IMR-90 (cell line): Measurements from ENCODE around the gene IL37. TPM values are rescaled to one million over a fixed set of nuclear protein-coding genes. Genes with fewer than 3 reads are reported as not detected.

Source experiments
- ATAC-seq: fragments of 200-7000 bp; cut with Tn5 transposase; 2 replicates; pipeline ENCODE4 v1.9.1; 2020; ENCODE audit warnings: low read depth, mild to moderate bottlenecking, moderate library complexity
- BruUV-seq: library from RNA; stranded (reverse); fragments of 400-500 nt; replicated peaks from 2 replicates; lab custom pipeline; 2021; lab: Mats Ljungman, UMichigan
- CTCF ChIA-PET: fragments of 300-600 bp; formaldehyde crosslinking; extraction: SDS; loops from one replicate; lab custom pipeline; 2021; ENCODE audit warnings: antibody characterized with exemption; lab: Yijun Ruan, JAX
- POLR2A ChIA-PET: fragments of 300-600 bp; sonication (Branson Sonifier 250); formaldehyde crosslinking; loops from one replicate; lab custom pipeline; 2022; ENCODE audit warnings: antibody characterized with exemption; ENCODE audit not compliant: unreplicated experiment; lab: Charles Lee
- DNase-seq: peaks from one replicate; pipeline ENCODE4 v3.0.0; 2013
- H2AFZ ChIP-seq: replicated peaks from 2 replicates; pipeline ENCODE3; 2013; ENCODE audit warnings: low read length, mild to moderate bottlenecking; ENCODE audit not compliant: poor library complexity
- H2AK5ac ChIP-seq: 2 replicates; pipeline ENCODE4 v1.6.1; 2013; ENCODE audit warnings: low read depth, low read length, inconsistent platforms
- H2AK9ac ChIP-seq: replicated peaks from 2 replicates; pipeline ENCODE3; 2013; ENCODE audit warnings: mild to moderate bottlenecking, low read depth, low read length, moderate library complexity; ENCODE audit not compliant: poor library complexity
- H2BK120ac ChIP-seq: 2 replicates; pipeline ENCODE4 v1.6.1; 2013; ENCODE audit warnings: low read depth, low read length, inconsistent platforms
- H2BK15ac ChIP-seq: 3 replicates; pipeline ENCODE4 v1.6.1; 2013; ENCODE audit warnings: low read depth, low read length, inconsistent platforms
- H2BK20ac ChIP-seq: 2 replicates; pipeline ENCODE4 v1.6.1; 2013; ENCODE audit warnings: low read depth, mild to moderate bottlenecking, inconsistent platforms, low read length, moderate library complexity
- H2BK5ac ChIP-seq: 2 replicates; pipeline ENCODE4 v1.6.1; 2013; ENCODE audit warnings: mild to moderate bottlenecking, low read depth, low read length, inconsistent platforms; ENCODE audit not compliant: poor library complexity, severe bottlenecking
- H3K14ac ChIP-seq: replicated peaks from 2 replicates; pipeline ENCODE4 v1.6.1; 2013; ENCODE audit warnings: low read depth, low read length, inconsistent platforms
- H3K18ac ChIP-seq: 2 replicates; pipeline ENCODE4 v1.6.1; 2013; ENCODE audit warnings: low read depth, low read length, control low read depth
- H3K23ac ChIP-seq: 2 replicates; pipeline ENCODE4 v1.6.1; 2013; ENCODE audit warnings: low read depth, low read length, inconsistent platforms
- H3K27ac ChIP-seq: 2 replicates; pipeline ENCODE4 v1.5.1; 2013; ENCODE audit warnings: mild to moderate bottlenecking, control low read depth, low read length; ENCODE audit not compliant: insufficient read depth
- H3K27me3 ChIP-seq: 2 replicates; pipeline ENCODE4 v1.6.1; 2013; ENCODE audit warnings: low read length; ENCODE audit not compliant: control insufficient read depth, insufficient read depth
- H3K36me3 ChIP-seq: 2 replicates; pipeline ENCODE4 v1.6.1; 2013; ENCODE audit warnings: low read length, mixed read lengths; ENCODE audit not compliant: control insufficient read depth, insufficient read depth
- H3K4ac ChIP-seq: 2 replicates; pipeline ENCODE4 v1.6.1; 2013; ENCODE audit warnings: low read depth, low read length, inconsistent platforms
- H3K4me1 ChIP-seq: 2 replicates; pipeline ENCODE4 v1.6.1; 2013; ENCODE audit warnings: low read length, mixed read lengths; ENCODE audit not compliant: control insufficient read depth, insufficient read depth
- H3K4me2 ChIP-seq: 2 replicates; pipeline ENCODE4 v1.6.1; 2013; ENCODE audit warnings: low read depth, mild to moderate bottlenecking, control low read depth, low read length, moderate library complexity
- H3K4me3 ChIP-seq: 2 replicates; pipeline ENCODE4 v1.5.1; 2013; ENCODE audit warnings: low read depth, mild to moderate bottlenecking, control low read depth, low read length, moderate library complexity; ENCODE audit not compliant: insufficient read depth
- H3K56ac ChIP-seq: 2 replicates; pipeline ENCODE4 v1.6.1; 2013; ENCODE audit warnings: low read length, inconsistent platforms; ENCODE audit not compliant: insufficient read depth; ENCODE audit errors: extremely low read depth
- H3K79me1 ChIP-seq, 2 experiments: 2 replicates each; pipeline ENCODE4 v1.6.1; 2013; ENCODE audit warnings: low read length in 2 of 2, inconsistent platforms in 1 of 2, low read depth in 1 of 2
- H3K9ac ChIP-seq: 2 replicates; pipeline ENCODE4 v1.6.1; 2013; ENCODE audit warnings: low read depth, low read length, control low read depth
- H3K9me1 ChIP-seq: 2 replicates; pipeline ENCODE4 v1.6.1; 2013; ENCODE audit warnings: low read length, inconsistent platforms; ENCODE audit not compliant: insufficient read depth
- H3K9me3 ChIP-seq: 2 replicates; pipeline ENCODE4 v1.6.1; 2013; ENCODE audit warnings: low read length; ENCODE audit not compliant: control insufficient read depth, insufficient read depth
- H4K20me1 ChIP-seq: 2 replicates; pipeline ENCODE4 v1.6.1; 2013; ENCODE audit warnings: low read length, inconsistent platforms; ENCODE audit not compliant: insufficient read depth
- H4K5ac ChIP-seq: 2 replicates; pipeline ENCODE4 v1.6.1; 2013; ENCODE audit warnings: mild to moderate bottlenecking, low read depth, low read length, control low read depth
- H4K8ac ChIP-seq, 2 experiments: 2 replicates each; pipeline ENCODE4 v1.6.1; 2013; ENCODE audit warnings: low read depth in 2 of 2, low read length in 2 of 2, control low read depth in 1 of 2, inconsistent platforms in 1 of 2
- H4K91ac ChIP-seq: 2 replicates; pipeline ENCODE4 v1.6.1; 2013; ENCODE audit warnings: low read depth, low read length, inconsistent platforms; ENCODE audit not compliant: insufficient read depth
- CTCF ChIP-seq: conservative IDR thresholded peaks from 2 replicates; pipeline ENCODE4 v1.5.1; 2012; ENCODE audit warnings: mild to moderate bottlenecking, low read depth, low read length, improper control_type of control experiment
- FOS ChIP-seq: fragments of 150-350 bp; IDR thresholded peaks from 2 replicates; pipeline ENCODE4 v1.6.1; 2016; ENCODE audit warnings: low read depth, low read length
- RFX5 ChIP-seq: IDR thresholded peaks from 2 replicates; pipeline ENCODE4 v1.8.0; 2012; ENCODE audit warnings: low read depth, mild to moderate bottlenecking, low read length, moderate library complexity
- SMC3 ChIP-seq: fragments of 150-350 bp; IDR thresholded peaks from 2 replicates; pipeline ENCODE4 v1.6.1; 2016; ENCODE audit warnings: low read depth, mild to moderate bottlenecking, antibody characterized with exemption, low read length, moderate library complexity
- USF2 ChIP-seq: fragments of 150-350 bp; IDR thresholded peaks from 2 replicates; pipeline ENCODE4 v1.6.1; 2017; ENCODE audit warnings: mild to moderate bottlenecking, antibody characterized with exemption, low read length, low read depth
- WGBS, 2 experiments: methylation state at CpG; one replicate each; pipeline versions ENCODE4 v1.1.5 to v1.1.7; 2013; ENCODE audit warnings: missing lambda C conversion rate in 2 of 2; ENCODE audit not compliant: insufficient read length in 1 of 2; ENCODE audit errors: extremely low coverage in 2 of 2; 5-methylcytosine and 5-hydroxymethylcytosine counted together
- dilution Hi-C: fragments of 300-500 bp; cut with HindIII; formaldehyde crosslinking; loops from one replicate; pipeline ENCODE4 v1.14.3; 2018; ENCODE audit warnings: low sequenced_read_pairs; ENCODE audit not compliant: unreplicated experiment
- in situ Hi-C: fragments of 300-500 bp; cut with MboI; formaldehyde crosslinking; loops from 3 replicates; pipeline ENCODE4 v1.14.3; 2019; ENCODE audit warnings: low sequenced_read_pairs, inconsistent platforms, mixed read lengths
- intact Hi-C: fragments of 100-400 bp; cut with micrococcal nuclease; formaldehyde crosslinking; loops from 2 replicates; pipeline ENCODE4 v1.10.0; 2022
- polyA plus RNA-seq, 3 experiments: library from polyadenylated mRNA; depleted of rRNA; stranded (reverse); fragments of >200 nt; gene quantifications; 2 replicates each; pipeline ENCODE4 v1.2.3, GENCODE V29; 2012; ENCODE audit warnings: low replicate concordance in 1 of 3
- total RNA-seq: library from RNA; depleted of rRNA; stranded (reverse); fragments of >200 nt; gene quantifications from 2 replicates; pipeline ENCODE4 v1.2.3, GENCODE V29; 2012

The IL37 gene
- total and polyA plus RNA-seq, 2 of the 4 experiments (the other 2 are of a cell fraction), result 0.15 TPM; not detected in 1

GRCh38 chr2:112887964-112888749 lies 22.8 kb upstream of the IL37 start (continued):
- TF ChIP-seq RFX5, result no peak

GRCh38 chr2:112889976-112890375 lies 21.0 kb upstream of the IL37 start:
- no peak overlapping the region for H3K4me3 ChIP-seq
- no peaks in the 10 kb centered on the region for H4K20me1 ChIP-seq
- no peak overlapping the region for H3K56ac ChIP-seq
- no peak overlapping the region for H3K14ac ChIP-seq
- WGBS, 2 experiments, result no CpG with 5 or more reads among the region's 1 CpG
- no peak overlapping the region for H4K8ac ChIP-seq
- no peak overlapping the region for H3K18ac ChIP-seq
- no peak overlapping the region for H4K5ac ChIP-seq
- no peak overlapping the region for H3K9ac ChIP-seq
- in situ Hi-C loops (no loop called here), dilution Hi-C loops (no loop called here), intact Hi-C loops (loop anchor here (2.0 kb wide), 1 partner anchor 37 kb away; no protein-coding TSS in a partner anchor)
- no peaks in the 10 kb centered on the region for H3K79me1 ChIP-seq
- no peaks in the 10 kb centered on the region; the same call in 1 of the 2 replicates for H3K9me1 ChIP-seq
- no peak overlapping the region for H3K4me2 ChIP-seq
- no peak overlapping the region for H4K91ac ChIP-seq
- BruUV-seq, result no TSS peak
- H3K27ac ChIP-seq, result no peak overlapping the region
- no peak overlapping the region for H2BK15ac ChIP-seq
- POLR2A ChIA-PET, result no interaction called here
- H3K27me3 ChIP-seq, result no peaks in the 10 kb centered on the region; the same call in 1 of the 2 replicates
- no peak overlapping the region for H2BK5ac ChIP-seq
- no peak overlapping the region for H2BK120ac ChIP-seq
- DNase-seq (no peak), ATAC-seq (no peak)
- H3K4ac ChIP-seq, result no peak overlapping the region
- H3K9me3 ChIP-seq, result no peaks in the 10 kb centered on the region
- H2AK5ac ChIP-seq, result no peak overlapping the region
- H2AK9ac ChIP-seq, result no peak overlapping the region
- H3K23ac ChIP-seq, result no peak overlapping the region
- H2AFZ ChIP-seq, result peak overlapping the region; percentile 15
- no peaks in the 10 kb centered on the region for H3K36me3 ChIP-seq
- peaks cover 2% of the 10 kb centered on the region; the same call in 1 of the 2 replicates for H3K4me1 ChIP-seq
- no peak overlapping the region for H2BK20ac ChIP-seq
- TF ChIP-seq USF2 (no peak), CTCF (no peak), SMC3 (no peak), FOS (no peak)
- CTCF ChIA-PET, result interaction anchor here (0.8 kb wide), 1 partner anchor 140 kb away, joined by 3 read pairs; no protein-coding TSS in a partner anchor
